GM12875 (cell line): Measurements from ENCODE around the gene SLC22A5.
"Not testable (repeated sequence)": the region's sequence is repeated elsewhere in the genome, so short reads cannot be mapped to it uniquely, and the experiment has no call there.

Experiments used
- H3K4me3 ChIP-seq: one replicate; pipeline ENCODE4 v1.5.1; 2011; ENCODE audit warnings: low read depth, low read length, control low read depth
- CTCF ChIP-seq: IDR thresholded peaks from 2 replicates; pipeline ENCODE4 v1.5.1; 2011; ENCODE audit warnings: low read depth, mild to moderate bottlenecking, control low read depth, inconsistent platforms, low read length, moderate library complexity, borderline replicate concordance; ENCODE audit not compliant: insufficient read depth

SLC22A5 gene

GRCh38 chr5:132413567-132413966 is 44.1 kb downstream of the SLC22A5 start:
- TF ChIP-seq CTCF, result no peak
- H3K4me3 ChIP-seq, result no peak overlapping the region

GRCh38 chr5:132414634-132415378 is 45.3 kb downstream of the SLC22A5 start:
- no peak for TF ChIP-seq CTCF

GRCh38 chr5:132415516-132415915 is 46.0 kb downstream of the SLC22A5 start:
- H3K4me3 ChIP-seq, result not testable (repeated sequence)

More at GRCh38 chr5:132414634-132415378, 45.3 kb downstream of the SLC22A5 start:
- H3K4me3 ChIP-seq, result no peak overlapping the region

DNA sequence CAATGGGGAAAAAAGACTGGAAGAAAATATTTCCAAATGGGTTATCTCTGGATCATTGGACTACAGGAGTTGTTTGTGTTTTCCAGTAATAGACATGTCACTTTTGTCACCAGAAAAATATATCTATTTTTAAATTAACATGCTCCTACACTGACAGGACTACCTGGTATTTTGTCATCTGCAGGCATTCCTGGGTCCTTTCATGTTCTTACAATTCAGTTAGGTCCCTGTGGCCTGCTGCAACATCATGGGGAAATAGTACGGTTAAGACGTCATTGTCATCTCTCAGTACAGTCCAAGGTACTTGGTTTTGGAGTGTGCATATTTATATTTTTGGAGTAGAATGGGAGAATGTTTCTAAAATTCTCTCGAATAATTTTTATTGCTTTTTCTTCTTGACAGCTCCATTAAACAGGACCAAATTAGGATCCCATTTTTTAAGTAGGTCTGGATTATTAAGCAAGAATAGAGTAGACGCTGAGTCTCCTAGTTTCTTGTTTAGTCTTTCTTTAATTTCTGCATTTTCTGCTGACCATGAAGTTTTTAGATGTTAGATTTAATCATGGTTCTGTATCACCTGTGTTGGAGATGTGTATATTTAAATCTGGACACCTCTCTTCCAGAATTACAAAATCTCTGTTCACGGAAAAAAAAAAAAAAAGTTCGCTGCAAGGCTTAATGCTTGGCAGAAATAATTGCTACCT is 46.9 kb downstream of the SLC22A5 start:
- no peak for TF ChIP-seq CTCF
- no peak overlapping the region for H3K4me3 ChIP-seq

DNA sequence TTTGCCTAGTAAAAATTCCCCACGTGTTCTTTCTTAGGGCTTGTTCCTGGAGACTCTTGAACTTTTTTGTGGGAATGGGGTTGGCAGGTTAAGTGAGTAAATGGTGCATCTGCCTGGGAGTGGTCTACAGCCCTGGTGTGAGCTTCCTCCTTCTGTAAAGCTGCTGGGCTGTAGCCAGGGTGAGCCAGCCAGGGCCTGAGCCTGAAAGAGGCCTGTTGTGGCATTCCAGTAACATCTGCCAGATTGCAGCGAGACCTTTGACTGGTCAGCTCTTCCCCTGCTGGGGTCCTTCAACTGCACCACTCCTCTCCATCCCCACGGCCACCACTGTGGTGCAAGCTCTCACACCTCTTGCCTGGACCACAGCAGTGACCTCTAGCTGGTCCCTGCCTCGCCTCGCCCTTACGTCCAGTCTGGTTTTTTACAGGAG is 47.5 kb downstream of the SLC22A5 start:
- TF ChIP-seq CTCF, result no peak
- H3K4me3 ChIP-seq, result no peak overlapping the region

DNA sequence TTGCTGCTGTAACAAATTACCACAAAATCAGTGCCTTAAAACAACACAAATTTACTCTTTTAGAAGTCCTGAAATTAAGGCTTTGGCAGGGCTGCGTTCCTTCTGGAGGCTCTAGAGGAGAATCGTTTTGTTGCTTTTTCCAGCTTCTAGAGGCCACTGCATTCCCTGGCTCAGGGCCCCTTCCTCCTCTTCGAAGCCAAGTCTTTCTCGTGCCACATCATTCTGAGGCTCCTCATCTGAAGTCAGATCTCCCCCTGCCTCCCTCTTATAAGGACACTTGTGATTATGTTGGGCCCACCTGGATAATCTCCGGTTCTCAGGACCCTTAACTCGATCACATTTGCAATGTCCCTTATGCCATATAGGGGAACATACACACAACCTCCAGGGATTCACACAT is 48.0 kb downstream of the SLC22A5 start:
- no peak for TF ChIP-seq CTCF
- H3K4me3 ChIP-seq, result no peak overlapping the region

- no peak for TF ChIP-seq CTCF
Observed at GRCh38 chr5:132417889-132418485, 48.5 kb downstream of the SLC22A5 start.

More at GRCh38 chr5:132417889-132418485, 48.5 kb downstream of the SLC22A5 start:
- no peak overlapping the region for H3K4me3 ChIP-seq
